ENCODE results near the gene PKD1L1.

DNA sequence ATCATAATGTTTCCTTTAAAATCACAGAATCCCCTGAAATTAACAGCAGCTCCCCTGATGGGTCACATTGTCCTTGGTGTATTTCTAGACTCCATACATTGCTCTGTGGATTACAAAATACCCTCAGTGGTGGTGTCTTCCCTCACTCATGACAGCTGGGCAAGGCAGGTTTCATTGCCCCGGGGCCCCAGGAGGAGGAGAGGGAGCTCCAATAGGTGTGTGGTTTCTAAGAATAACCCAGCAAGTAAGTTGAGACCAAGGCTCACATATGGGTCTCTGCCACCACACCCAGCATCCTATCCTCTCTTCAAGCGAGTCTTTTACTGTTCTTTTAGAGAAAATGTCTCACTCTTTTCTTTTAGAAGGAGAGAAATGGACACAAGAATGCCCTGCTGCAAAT lies 63.6 kb downstream of the PKD1L1 start:
- no peak for TF ChIP-seq CTCF (IDR thresholded peaks at IDR 0.05)
- no peak for TF ChIP-seq POLR2A (IDR thresholded peaks at IDR 0.05)
